Germinal center (tissue), 1 donor: ENCODE measurements around the gene MCRS1.
"Not testable (repeated sequence)": the region's sequence is repeated elsewhere in the genome, so short reads cannot be mapped to it uniquely, and the experiment has no call there.

Experiments
- DNase-seq: peaks from one replicate; pipeline ENCODE4 v3.0.0; 2012; ENCODE audit warnings: mixed read lengths, low spot score

MCRS1 gene

GRCh38 chr12:49515266-49515665, 52.7 kb downstream of the MCRS1 start:
- no peak for DNase-seq

GRCh38 chr12:49512546-49512945, 55.4 kb downstream of the MCRS1 start:
- DNase-seq, result no peak

GRCh38 chr12:49511410-49511809, 56.5 kb downstream of the MCRS1 start:
- DNase-seq, result no peak

GRCh38 chr12:49509681-49510080, 58.3 kb downstream of the MCRS1 start:
- not testable (repeated sequence) for DNase-seq
